HCT116 (cell line): ENCODE data around the gene CENPH. TPM values are rescaled to one million over a fixed set of nuclear protein-coding genes. Genes with fewer than 3 reads are reported as not detected.

Experiments
- ATAC-seq: fragments of 200-7000 bp; cut with Tn5 transposase; 2 replicates; pipeline ENCODE4 v1.9.1; 2020; ENCODE audit warnings: mild to moderate bottlenecking, moderate library complexity
- BruUV-seq: library from RNA; stranded (reverse); fragments of 400-500 nt; replicated peaks from 2 replicates; lab custom pipeline; 2021; lab: Mats Ljungman, UMichigan
- CTCF ChIA-PET: fragments of 300-600 bp; sonication (Branson Sonifier 250); formaldehyde crosslinking; loops from one replicate; lab custom pipeline; 2021; ENCODE audit warnings: antibody characterized with exemption; lab: Charles Lee
- POLR2A ChIA-PET: fragments of 300-600, 350-600 bp; sonication (Branson Sonifier 250); formaldehyde crosslinking; loops from one replicate; lab custom pipeline; 2021; ENCODE audit warnings: antibody characterized with exemption; lab: Charles Lee
- RAD21 ChIA-PET, 2 experiments: fragments of 300-600 bp; sonication (Branson Sonifier 250); formaldehyde crosslinking; loops; one replicate each; lab custom pipeline; 2023; ENCODE audit warnings: low total read pairs in 2 of 2; ENCODE audit not compliant: uncharacterized antibody in 2 of 2, unreplicated experiment in 2 of 2, low non-redundant PET in 1 of 2; lab: Charles Lee
- DNase-seq: peaks from one replicate; pipeline ENCODE4 v3.0.0-alpha.2; 2010; ENCODE audit warnings: low read depth, low spot score
- H2AFZ ChIP-seq: fragments of 200-600 bp; shearing (Covaris generic), sonication (generic); 2 replicates; pipeline ENCODE4 v1.6.1; 2017; ENCODE audit warnings: low read depth, mixed run types, mixed read lengths, antibody characterized with exemption, low read length; ENCODE audit not compliant: poor library complexity, severe bottlenecking
- H3K27ac ChIP-seq: 2 replicates; pipeline ENCODE4 v1.5.1; 2012; ENCODE audit warnings: low read depth, low read length
- H3K27me3 ChIP-seq: fragments of 200-600 bp; sonication (generic); 2 replicates; pipeline ENCODE4 v1.6.1; 2016; ENCODE audit warnings: mixed run types, low read length, mixed read lengths; ENCODE audit not compliant: insufficient read depth
- H3K36me3 ChIP-seq, 2 experiments: fragments of 200-500 bp in 1 of 2; fragments of 200-600 bp in 1 of 2; sonication (Bioruptor generic) in 1 of 2; sonication (generic) in 1 of 2; 2 replicates each; pipeline versions ENCODE4 v1.5.1 to v1.6.1; 2014 to 2016; ENCODE audit warnings: low read length in 2 of 2, inconsistent platforms in 1 of 2, mixed read lengths in 1 of 2, mixed run types in 1 of 2; ENCODE audit not compliant: insufficient read depth in 2 of 2, control insufficient read depth in 1 of 2
- H3K4me1 ChIP-seq, 2 experiments: fragments of 200-600 bp in 1 of 2; sonication (generic) in 1 of 2; 2 replicates each; pipeline versions ENCODE4 v1.5.1 to v1.6.1; 2012 to 2017; ENCODE audit warnings: low read length in 2 of 2, inconsistent platforms in 1 of 2, mild to moderate bottlenecking in 1 of 2, mixed read lengths in 1 of 2, mixed run types in 1 of 2, moderate library complexity in 1 of 2; ENCODE audit not compliant: insufficient read depth in 2 of 2, control insufficient read depth in 1 of 2
- H3K4me2 ChIP-seq: fragments of 200-600 bp; sonication (generic); 2 replicates; pipeline ENCODE4 v1.6.1; 2017; ENCODE audit warnings: mixed run types, low read length, mixed read lengths
- H3K4me3 ChIP-seq, 2 experiments: fragments of 200-600 bp in 1 of 2; sonication (generic) in 1 of 2; replicated peaks in 1 of 2; 2 replicates each; pipeline ENCODE4 v1.5.1; 2011 to 2016; ENCODE audit warnings: low read length in 2 of 2, control low read depth in 1 of 2, low read depth in 1 of 2, mild to moderate bottlenecking in 1 of 2, mixed read lengths in 1 of 2, mixed run types in 1 of 2
- H3K79me2 ChIP-seq: fragments of 200-600 bp; sonication (generic); 2 replicates; pipeline ENCODE4 v1.6.1; 2017; ENCODE audit warnings: mild to moderate bottlenecking, mixed run types, low read length, moderate library complexity, mixed read lengths; ENCODE audit not compliant: insufficient read depth
- H3K9ac ChIP-seq: fragments of 200-600 bp; sonication (generic); 2 replicates; pipeline ENCODE4 v1.6.1; 2016; ENCODE audit warnings: low read length, mixed read lengths
- H3K9me2 ChIP-seq: fragments of 200-600 bp; sonication (generic), shearing (Covaris generic); 2 replicates; pipeline ENCODE4 v1.6.1; 2017; ENCODE audit warnings: mixed run types, mild to moderate bottlenecking, moderate library complexity; ENCODE audit not compliant: insufficient read depth
- H3K9me3 ChIP-seq, 2 experiments: fragments of 200-500 bp in 1 of 2; fragments of 200-600 bp in 1 of 2; sonication (Bioruptor generic) in 1 of 2; sonication (generic) in 1 of 2; 2 replicates each; pipeline ENCODE4 v1.6.1; 2014 to 2017; ENCODE audit warnings: low read length in 2 of 2, mixed read lengths in 2 of 2, inconsistent platforms in 1 of 2, low read depth in 1 of 2, mild to moderate bottlenecking in 1 of 2, mixed run types in 1 of 2, moderate library complexity in 1 of 2; ENCODE audit not compliant: control insufficient read depth in 1 of 2, insufficient read depth in 1 of 2
- H4K20me1 ChIP-seq: fragments of 200-600 bp; sonication (generic), shearing (Covaris generic); 2 replicates; pipeline ENCODE4 v1.6.1; 2017; ENCODE audit warnings: mixed run types, mild to moderate bottlenecking, moderate library complexity; ENCODE audit not compliant: insufficient read depth
- EGR1 ChIP-seq: IDR thresholded peaks from 2 replicates; pipeline ENCODE4 v1.6.1; 2012; ENCODE audit warnings: low read depth
- EZH2phosphoT487 ChIP-seq: fragments of 200-600 bp; IDR thresholded peaks from 2 replicates; pipeline ENCODE4 v1.6.1; 2018; ENCODE audit warnings: antibody characterized with exemption, borderline replicate concordance
- POLR2A ChIP-seq: IDR thresholded peaks from 2 replicates; pipeline ENCODE4 v1.7.0; 2011; ENCODE audit warnings: borderline replicate concordance; ENCODE audit not compliant: insufficient read depth, insufficient read length; ENCODE audit errors: extremely low read depth
- POLR2AphosphoS5 ChIP-seq: IDR thresholded peaks from 2 replicates; pipeline ENCODE4 v1.6.1; 2011; ENCODE audit warnings: mild to moderate bottlenecking, low read depth, low read length, moderate library complexity
- SIN3A ChIP-seq: IDR thresholded peaks from 2 replicates; pipeline ENCODE4 v1.6.1; 2012; ENCODE audit warnings: low read depth
- SP1 ChIP-seq: IDR thresholded peaks from 2 replicates; pipeline ENCODE4 v1.6.1; 2012; ENCODE audit warnings: low read depth
- SRF ChIP-seq: IDR thresholded peaks from 2 replicates; pipeline ENCODE4 v1.6.1; 2012; ENCODE audit warnings: low read depth
- YY1 ChIP-seq: IDR thresholded peaks from 2 replicates; pipeline ENCODE4 v1.6.1; 2011; ENCODE audit warnings: low read length, low read depth, moderate library complexity, mild to moderate bottlenecking; ENCODE audit not compliant: insufficient replicate concordance; ENCODE audit errors: extremely low read depth
- ZNF274 ChIP-seq: fragments of 200-500 bp; sonication (Bioruptor generic); IDR thresholded peaks from 2 replicates; pipeline ENCODE4 v1.6.1; 2014; ENCODE audit warnings: mild to moderate bottlenecking, low read depth, low read length, inconsistent platforms
- intact Hi-C: fragments of 100-400 bp; cut with micrococcal nuclease; formaldehyde crosslinking; loops from 2 replicates; pipeline ENCODE4 v1.10.0; 2022
- total RNA-seq: library from RNA; stranded (reverse); gene quantifications from one replicate; pipeline ENCODE4 v1.2.1, GENCODE V29; 2021; ENCODE audit not compliant: unreplicated experiment
- TF ChIP-seq, protein P1 (sequence below): IDR thresholded peaks from 2 replicates; pipeline ENCODE4 v1.6.1; 2011; ENCODE audit warnings: mild to moderate bottlenecking, low read length, moderate library complexity; ENCODE audit not compliant: insufficient replicate concordance; ENCODE audit errors: extremely low read depth
- TF ChIP-seq, protein P2 (sequence below): IDR thresholded peaks from 2 replicates; pipeline ENCODE4 v1.6.1; 2012; ENCODE audit warnings: low read depth

CENPH gene
- total RNA-seq, 1 experiment from 2014 or later, result 23.4 TPM

- DNase-seq, result no peak
- Histone ChIP-seq H3K4me2 (peak overlapping the region; percentile 95), H3K4me1 (peaks cover 8 to 17% of the 10 kb centered on the region in 2 experiments; a peak in 3 of 4 replicates), H3K9me3 (no peaks in the 10 kb centered on the region), H3K9ac (peak overlapping the region; percentile 92), H4K20me1 (no peaks in the 10 kb centered on the region), H3K79me2 (peaks cover 31% of the 10 kb centered on the region), H3K9me2 (no peaks in the 10 kb centered on the region), H3K4me3 (peak overlapping the region; percentile 97), H3K36me3 (no peaks in the 10 kb centered on the region), H3K27ac (peak overlapping the region; percentile 62), H2AFZ (peak overlapping the region; percentile 97), H3K27me3 (no peaks in the 10 kb centered on the region)
- RAD21 ChIA-PET, result no interaction called here
- TSS peak; percentile 98 for BruUV-seq
- POLR2A ChIA-PET, result interaction anchor here (1.0 to 1.4 kb wide), 2 partner anchors 9 to 51 kb away, joined by 3 to 5 read pairs; no protein-coding TSS in a partner anchor
- intact Hi-C loops, result loop anchor here (1.0 to 10.0 kb wide), 3 partner anchors 28 to 122 kb away; partner anchors contain the start of genes CENPH and SLC30A5
- CTCF ChIA-PET, result no interaction called here
- no peak for TF ChIP-seq ZNF274
- TF ChIP-seq SRF, result no peak
- no peak for ATAC-seq
Measured at GRCh38 chr5:69217151-69217511, 27.7 kb downstream of the CENPH start.

GRCh38 chr5:69217548-69218526 is 28.5 kb downstream of the CENPH start:
- Histone ChIP-seq H3K36me3 (no peaks in the 10 kb centered on the region), H3K4me1 (peaks cover 8 to 17% of the 10 kb centered on the region in 2 experiments; a peak in 3 of 4 replicates), H2AFZ (peak overlapping the region; percentile 97), H3K27ac (peak overlapping the region; percentile 82), H3K4me3 (peak overlapping the region; percentile 97), H3K9me2 (no peaks in the 10 kb centered on the region), H3K27me3 (no peaks in the 10 kb centered on the region), H3K79me2 (peaks cover 37% of the 10 kb centered on the region), H3K9me3 (no peaks in the 10 kb centered on the region), H3K4me2 (peak overlapping the region; percentile 95), H4K20me1 (no peaks in the 10 kb centered on the region), H3K9ac (peak overlapping the region; percentile 92)
- CTCF ChIA-PET, result no interaction called here
- intact Hi-C loops, result loop anchor here (1.0 to 10.0 kb wide), 3 partner anchors 29 to 123 kb away; partner anchors contain the start of genes CENPH and SLC30A5
- DNase-seq (peak; percentile 83), ATAC-seq (peak; percentile 93)
- TSS peak; percentile 63 for BruUV-seq
- POLR2A ChIA-PET, result interaction anchor here (1.0 to 1.4 kb wide), 2 partner anchors 10 to 51 kb away, joined by 3 to 5 read pairs; no protein-coding TSS in a partner anchor
- RAD21 ChIA-PET, result no interaction called here
- TF ChIP-seq POLR2AphosphoS5, result peak; percentile 88
- peak; percentile 57; the same call in 1 of the 2 replicates for TF ChIP-seq SP1
- TF ChIP-seq, protein P1, sequence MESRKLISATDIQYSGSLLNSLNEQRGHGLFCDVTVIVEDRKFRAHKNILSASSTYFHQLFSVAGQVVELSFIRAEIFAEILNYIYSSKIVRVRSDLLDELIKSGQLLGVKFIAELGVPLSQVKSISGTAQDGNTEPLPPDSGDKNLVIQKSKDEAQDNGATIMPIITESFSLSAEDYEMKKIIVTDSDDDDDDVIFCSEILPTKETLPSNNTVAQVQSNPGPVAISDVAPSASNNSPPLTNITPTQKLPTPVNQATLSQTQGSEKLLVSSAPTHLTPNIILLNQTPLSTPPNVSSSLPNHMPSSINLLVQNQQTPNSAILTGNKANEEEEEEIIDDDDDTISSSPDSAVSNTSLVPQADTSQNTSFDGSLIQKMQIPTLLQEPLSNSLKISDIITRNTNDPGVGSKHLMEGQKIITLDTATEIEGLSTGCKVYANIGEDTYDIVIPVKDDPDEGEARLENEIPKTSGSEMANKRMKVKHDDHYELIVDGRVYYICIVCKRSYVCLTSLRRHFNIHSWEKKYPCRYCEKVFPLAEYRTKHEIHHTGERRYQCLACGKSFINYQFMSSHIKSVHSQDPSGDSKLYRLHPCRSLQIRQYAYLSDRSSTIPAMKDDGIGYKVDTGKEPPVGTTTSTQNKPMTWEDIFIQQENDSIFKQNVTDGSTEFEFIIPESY, result no peak
- peak; percentile 48 for TF ChIP-seq POLR2A
- TF ChIP-seq SIN3A, result peak; percentile 80
- TF ChIP-seq, protein P2, sequence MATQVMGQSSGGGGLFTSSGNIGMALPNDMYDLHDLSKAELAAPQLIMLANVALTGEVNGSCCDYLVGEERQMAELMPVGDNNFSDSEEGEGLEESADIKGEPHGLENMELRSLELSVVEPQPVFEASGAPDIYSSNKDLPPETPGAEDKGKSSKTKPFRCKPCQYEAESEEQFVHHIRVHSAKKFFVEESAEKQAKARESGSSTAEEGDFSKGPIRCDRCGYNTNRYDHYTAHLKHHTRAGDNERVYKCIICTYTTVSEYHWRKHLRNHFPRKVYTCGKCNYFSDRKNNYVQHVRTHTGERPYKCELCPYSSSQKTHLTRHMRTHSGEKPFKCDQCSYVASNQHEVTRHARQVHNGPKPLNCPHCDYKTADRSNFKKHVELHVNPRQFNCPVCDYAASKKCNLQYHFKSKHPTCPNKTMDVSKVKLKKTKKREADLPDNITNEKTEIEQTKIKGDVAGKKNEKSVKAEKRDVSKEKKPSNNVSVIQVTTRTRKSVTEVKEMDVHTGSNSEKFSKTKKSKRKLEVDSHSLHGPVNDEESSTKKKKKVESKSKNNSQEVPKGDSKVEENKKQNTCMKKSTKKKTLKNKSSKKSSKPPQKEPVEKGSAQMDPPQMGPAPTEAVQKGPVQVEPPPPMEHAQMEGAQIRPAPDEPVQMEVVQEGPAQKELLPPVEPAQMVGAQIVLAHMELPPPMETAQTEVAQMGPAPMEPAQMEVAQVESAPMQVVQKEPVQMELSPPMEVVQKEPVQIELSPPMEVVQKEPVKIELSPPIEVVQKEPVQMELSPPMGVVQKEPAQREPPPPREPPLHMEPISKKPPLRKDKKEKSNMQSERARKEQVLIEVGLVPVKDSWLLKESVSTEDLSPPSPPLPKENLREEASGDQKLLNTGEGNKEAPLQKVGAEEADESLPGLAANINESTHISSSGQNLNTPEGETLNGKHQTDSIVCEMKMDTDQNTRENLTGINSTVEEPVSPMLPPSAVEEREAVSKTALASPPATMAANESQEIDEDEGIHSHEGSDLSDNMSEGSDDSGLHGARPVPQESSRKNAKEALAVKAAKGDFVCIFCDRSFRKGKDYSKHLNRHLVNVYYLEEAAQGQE, result no peak
- TF ChIP-seq YY1, result peak; percentile 90
- TF ChIP-seq EZH2phosphoT487, result no peak
- TF ChIP-seq EGR1, result peak; percentile 73
